Left renal pelvis (tissue), 4 donors: ENCODE results near the gene IL23R. TPM values are rescaled to one million over a fixed set of nuclear protein-coding genes. Genes with fewer than 3 reads are reported as not detected.
"Not testable (repeated sequence)": the region's sequence is repeated elsewhere in the genome, so short reads cannot be mapped to it uniquely, and the experiment has no call there.

Experiments used
- DNase-seq, 4 donors: peaks; one replicate each; pipeline ENCODE4 v3.0.0-alpha.2; 2013; ENCODE audit warnings: low read depth in 4 of 4, low spot score in 3 of 4
- polyA plus RNA-seq, 4 donors: library from polyadenylated mRNA; unstranded; fragments of 120-200 nt; gene quantifications; one replicate each; pipeline ENCODE4 v1.2.1, GENCODE V29; 2013; ENCODE audit not compliant: insufficient read length in 4 of 4

IL23R gene
- polyA plus RNA-seq, 4 donors, result 0.09 TPM; not detected in 3

DNA sequence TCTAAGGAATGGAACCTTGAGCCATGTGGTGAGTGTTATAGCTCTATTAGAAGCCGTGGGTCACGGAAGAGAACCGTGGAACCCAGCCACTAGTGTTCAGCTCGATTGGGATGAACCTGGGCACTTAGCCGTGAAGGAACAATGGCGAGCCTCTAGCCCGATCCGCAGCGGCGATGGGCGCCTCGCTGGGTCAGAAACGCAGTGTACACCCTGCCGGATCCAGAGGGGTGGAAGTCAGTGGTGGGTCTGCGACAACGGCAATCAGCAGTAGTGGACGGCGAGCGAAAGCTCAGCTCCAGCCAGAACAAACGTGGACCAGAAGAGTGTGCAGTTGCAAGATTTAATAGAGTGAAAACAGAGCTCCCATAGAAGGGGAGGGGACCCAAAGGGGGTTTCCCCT, 18.3 kb upstream of the IL23R start:
- DNase-seq, result not testable (repeated sequence)

DNA sequence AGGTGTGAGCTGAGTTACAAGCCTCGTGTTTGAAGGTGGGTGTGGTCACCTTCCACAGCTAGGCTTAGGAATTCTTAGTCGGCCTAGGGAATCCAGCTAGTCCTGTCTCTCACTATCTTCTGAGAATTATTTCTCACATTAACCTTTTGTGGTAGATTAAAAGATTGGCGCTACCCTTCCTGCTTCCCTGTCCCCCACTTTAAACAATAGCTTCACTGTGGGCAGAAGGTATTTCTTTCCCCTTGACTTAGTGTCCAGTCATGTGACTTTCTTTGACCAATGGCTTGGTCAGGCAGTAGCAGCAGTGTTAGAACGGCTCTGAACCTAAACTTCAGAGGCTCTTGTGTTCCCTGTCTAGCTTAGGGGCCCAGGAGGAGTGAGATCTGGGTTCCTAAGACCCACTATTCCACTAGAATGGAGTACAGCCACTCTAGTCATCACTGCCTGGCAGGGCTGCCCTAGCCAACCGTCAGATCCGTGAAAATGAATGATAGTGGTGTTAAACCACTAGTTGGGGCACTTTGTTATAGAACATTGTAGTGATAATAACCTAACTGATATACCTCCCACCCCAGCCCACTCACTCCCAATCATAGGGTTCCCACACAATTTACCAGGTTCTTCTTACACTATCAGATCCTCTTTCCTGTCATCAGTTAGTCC, 17.6 kb upstream of the IL23R start:
- DNase-seq, result no peak

- DNase-seq, result peak; percentile 35 to 66 (median 46)
Measured at GRCh38 chr1:67149179-67149770, 17.0 kb upstream of the IL23R start.

DNA sequence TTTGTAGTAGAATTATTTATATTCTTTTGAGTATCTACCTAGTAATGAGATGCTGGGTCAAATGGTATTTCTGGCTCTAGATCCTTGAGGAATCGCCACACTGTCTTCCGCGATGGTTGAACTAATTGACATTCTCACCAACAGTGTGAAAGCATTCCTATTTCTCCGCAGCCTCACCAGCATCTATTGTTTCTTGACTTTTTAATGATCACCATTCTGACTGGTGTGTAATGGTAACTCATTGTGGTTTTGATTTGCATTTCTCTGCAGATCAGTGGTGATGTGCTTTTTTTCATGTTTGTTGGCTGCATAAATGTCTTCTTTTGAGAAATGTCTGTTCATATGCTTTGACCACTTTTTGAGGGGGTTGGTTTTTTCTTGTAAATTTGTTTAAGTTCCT, 15.3 kb upstream of the IL23R start:
- no peak for DNase-seq

DNA sequence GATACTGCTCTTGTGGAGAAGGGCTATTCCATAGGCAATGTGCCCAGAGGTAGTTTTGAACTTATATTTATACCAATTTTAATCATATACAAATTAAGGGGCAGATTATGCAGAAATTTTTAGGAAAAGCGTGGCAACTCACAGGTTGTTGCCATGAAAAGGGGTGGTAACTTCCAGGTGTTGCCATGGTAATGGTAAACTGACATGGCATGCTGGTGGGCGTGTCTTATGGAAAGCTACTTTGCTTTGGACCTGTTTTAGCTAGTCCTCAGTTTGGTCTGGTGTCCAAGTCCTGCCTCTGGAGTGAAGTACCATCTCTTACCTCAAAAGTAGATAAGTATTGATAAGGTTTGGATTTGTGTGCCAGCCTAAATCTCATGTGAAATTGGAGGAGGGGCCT, 7.9 kb upstream of the IL23R start:
- DNase-seq, result no peak

DNA sequence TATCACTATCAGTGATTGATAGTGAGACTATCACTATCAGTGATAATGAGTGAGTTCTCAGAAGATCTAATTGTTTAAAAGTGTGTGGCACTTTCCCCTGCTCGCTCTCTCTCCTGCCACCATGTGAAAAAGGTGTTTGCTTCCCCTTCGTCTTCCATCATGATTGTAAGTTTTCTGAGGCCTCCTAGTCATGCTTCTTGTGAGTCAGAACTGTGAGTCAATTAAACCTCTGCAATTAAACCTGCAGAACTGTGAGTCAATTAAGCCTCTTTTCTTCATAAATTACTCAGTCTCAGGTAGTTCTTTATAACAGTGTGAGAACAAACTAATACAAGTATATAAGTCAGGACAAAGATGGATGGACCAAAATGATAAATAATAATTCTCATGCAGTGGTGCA, 7.0 kb upstream of the IL23R start:
- no peak for DNase-seq

- DNase-seq, result no peak
Measured at GRCh38 chr1:67162954-67163353, 3.3 kb upstream of the IL23R start.

GRCh38 chr1:67165468-67166041, 699 bp upstream of the IL23R start:
- DNase-seq, result no peak

- DNase-seq, result no peak
Measured at GRCh38 chr1:67169496-67169895, 3.2 kb downstream of the IL23R start.

GRCh38 chr1:67169932-67170331, 3.7 kb downstream of the IL23R start:
- DNase-seq, result no peak

- DNase-seq, result no peak
Measured at GRCh38 chr1:67170751-67171573, 4.7 kb downstream of the IL23R start.

- no peak for DNase-seq
Measured at GRCh38 chr1:67171574-67171955, 5.3 kb downstream of the IL23R start.

DNA sequence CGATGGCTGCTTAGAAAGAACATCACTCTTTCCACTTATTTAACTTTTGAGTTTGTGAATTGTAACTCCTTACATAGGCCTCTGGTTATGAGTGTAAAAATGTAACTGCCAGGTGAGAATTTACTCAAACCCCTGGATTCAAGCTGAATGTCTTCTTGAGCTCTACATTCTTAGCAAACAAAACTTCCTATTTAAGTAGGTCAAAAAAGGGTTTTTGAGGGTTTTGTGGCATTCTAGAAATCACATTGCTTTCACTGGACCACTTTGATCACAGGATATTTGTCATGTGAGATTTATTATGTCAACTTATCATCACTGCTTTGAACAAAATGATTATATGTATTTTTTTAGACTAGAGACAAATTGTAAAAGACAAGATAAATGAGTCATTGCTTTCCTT, 5.7 kb downstream of the IL23R start:
- no peak for DNase-seq

DNA sequence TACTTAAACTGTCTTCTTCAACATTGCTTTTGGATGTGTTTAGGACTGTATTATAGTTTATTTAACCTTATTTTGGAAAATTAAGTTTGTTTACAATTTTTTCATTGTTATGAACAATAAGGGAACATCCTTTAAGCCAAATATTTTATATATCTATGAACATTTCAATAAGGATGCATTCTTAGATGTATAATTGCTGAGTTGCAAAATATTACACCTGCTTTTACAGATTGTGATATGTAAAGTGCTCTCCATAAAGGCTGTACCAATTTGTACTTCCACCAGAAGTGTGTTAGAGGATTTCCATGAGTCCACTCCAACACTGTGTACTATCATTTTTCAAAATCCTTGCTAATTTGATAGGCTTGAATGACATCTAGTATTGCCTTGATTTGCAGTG, 7.7 kb downstream of the IL23R start:
- DNase-seq, result no peak

- no peak for DNase-seq
Measured at GRCh38 chr1:67174716-67175284, 8.5 kb downstream of the IL23R start.

DNA sequence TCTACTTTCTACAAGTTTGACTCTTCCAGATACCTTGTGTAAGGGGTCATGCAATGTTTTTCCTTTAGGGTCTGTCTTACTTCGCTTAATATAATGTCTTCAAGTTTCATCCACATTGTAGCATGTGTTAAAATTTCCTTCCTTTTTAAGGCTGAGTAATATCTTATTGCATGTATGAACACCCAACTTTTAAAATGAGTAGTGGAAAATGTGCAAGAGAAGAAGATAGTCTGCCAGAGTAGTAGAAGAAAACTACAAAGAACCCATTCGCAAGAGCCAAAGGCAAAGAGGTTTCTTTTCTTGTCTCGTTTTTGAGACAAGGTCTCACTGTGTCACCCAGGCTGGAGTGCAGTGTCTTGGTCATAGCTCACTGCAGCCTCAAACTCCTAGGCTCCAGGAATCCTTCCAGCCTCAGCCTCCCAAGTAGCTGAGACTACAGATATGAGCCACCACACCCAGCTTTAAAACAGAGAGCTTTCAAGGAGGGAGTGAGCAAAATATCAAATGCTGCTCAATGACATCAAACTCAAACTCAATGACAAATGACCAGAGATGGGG, 9.4 kb downstream of the IL23R start:
- no peak for DNase-seq

- DNase-seq, result no peak
Measured at GRCh38 chr1:67184838-67185421, 18.7 kb downstream of the IL23R start.

- no peak for DNase-seq
Measured at GRCh38 chr1:67188137-67188536, 21.9 kb downstream of the IL23R start.

GRCh38 chr1:67189953-67190352, 23.7 kb downstream of the IL23R start:
- DNase-seq, result no peak

GRCh38 chr1:67190410-67190809, 24.2 kb downstream of the IL23R start:
- DNase-seq, result no peak

- DNase-seq, result no peak
Measured at GRCh38 chr1:67190942-67191341, 24.7 kb downstream of the IL23R start.
